A673 (cell line): ENCODE measurements around the gene SMKR1. TPM values are rescaled to one million over a fixed set of nuclear protein-coding genes. Genes with fewer than 3 reads are reported as not detected.

ENCODE experiments used
- BruUV-seq: library from RNA; stranded (reverse); fragments of 400-500 nt; replicated peaks from 2 replicates; lab custom pipeline; 2021; lab: Mats Ljungman, UMichigan
- CTCF ChIA-PET: fragments of 300-600 bp; sonication (Branson Sonifier 250); formaldehyde crosslinking; loops from one replicate; lab custom pipeline; 2022; ENCODE audit warnings: antibody characterized with exemption; lab: Charles Lee
- POLR2A ChIA-PET: fragments of 300-600 bp; sonication (Branson Sonifier 250); formaldehyde crosslinking; loops from one replicate; lab custom pipeline; 2022; ENCODE audit warnings: antibody characterized with exemption; ENCODE audit not compliant: low non-redundant PET; lab: Charles Lee
- DNase-seq: peaks from one replicate; pipeline ENCODE4 v3.0.0-alpha.2; 2015; ENCODE audit warnings: low spot score
- H3K27ac ChIP-seq: fragments of 200-600 bp; sonication (generic); 2 replicates; pipeline ENCODE4 v1.5.1; 2016; ENCODE audit warnings: mixed run types, low read depth, mild to moderate bottlenecking, mixed read lengths, antibody characterized with exemption, low read length; ENCODE audit not compliant: poor library complexity, severe bottlenecking
- H3K27me3 ChIP-seq: fragments of 200-600 bp; sonication (generic); replicated peaks from 2 replicates; pipeline ENCODE4 v1.6.1; 2017; ENCODE audit warnings: mixed run types, low read depth, mild to moderate bottlenecking, mixed read lengths, antibody characterized with exemption, low read length; ENCODE audit not compliant: insufficient read depth, poor library complexity
- H3K36me3 ChIP-seq: fragments of 200-600 bp; sonication (generic); 2 replicates; pipeline ENCODE4 v1.6.1; 2016; ENCODE audit warnings: mixed run types, mild to moderate bottlenecking, mixed read lengths, antibody characterized with exemption, low read length; ENCODE audit not compliant: insufficient read depth, poor library complexity, severe bottlenecking
- H3K4me1 ChIP-seq: fragments of 200-600 bp; sonication (generic); 2 replicates; pipeline ENCODE4 v1.6.1; 2017; ENCODE audit warnings: mixed run types, mild to moderate bottlenecking, mixed read lengths, antibody characterized with exemption, low read length; ENCODE audit not compliant: insufficient read depth, poor library complexity, severe bottlenecking
- H3K4me3 ChIP-seq: fragments of 200-600 bp; sonication (generic); 2 replicates; pipeline ENCODE4 v1.5.1; 2016; ENCODE audit warnings: low read depth, mixed run types, mild to moderate bottlenecking, mixed read lengths, low read length; ENCODE audit not compliant: poor library complexity, severe bottlenecking
- H3K9me3 ChIP-seq: fragments of 200-600 bp; sonication (generic); 2 replicates; pipeline ENCODE4 v1.6.1; 2016; ENCODE audit warnings: mixed run types, low read depth, mild to moderate bottlenecking, mixed read lengths, antibody characterized with exemption, low read length; ENCODE audit not compliant: poor library complexity, severe bottlenecking
- EZH2 ChIP-seq: fragments of 200-600 bp; sonication (generic); IDR thresholded peaks from 2 replicates; pipeline ENCODE4 v1.6.1; 2017; ENCODE audit warnings: borderline replicate concordance, low read depth, mild to moderate bottlenecking, mixed read lengths, antibody characterized with exemption, low read length; ENCODE audit not compliant: poor library complexity, severe bottlenecking
- intact Hi-C: fragments of 100-400 bp; cut with micrococcal nuclease; formaldehyde crosslinking; loops from one replicate; pipeline ENCODE4 v1.10.0; 2022; ENCODE audit not compliant: unreplicated experiment
- total RNA-seq: library from RNA; stranded (reverse); gene quantifications from 2 replicates; pipeline ENCODE4 v1.2.3, GENCODE V29; 2021
- TF ChIP-seq, protein P1 (sequence below): fragments of 300-800, 200-600 bp; sonication (generic); conservative IDR thresholded peaks from 2 replicates; pipeline ENCODE4 v1.5.1; 2017; ENCODE audit warnings: low read depth, mild to moderate bottlenecking, antibody characterized with exemption, low read length, moderate library complexity, mixed read lengths

Gene SMKR1
- total RNA-seq, 1 experiment from 2014 or later: 1.5 TPM

DNA sequence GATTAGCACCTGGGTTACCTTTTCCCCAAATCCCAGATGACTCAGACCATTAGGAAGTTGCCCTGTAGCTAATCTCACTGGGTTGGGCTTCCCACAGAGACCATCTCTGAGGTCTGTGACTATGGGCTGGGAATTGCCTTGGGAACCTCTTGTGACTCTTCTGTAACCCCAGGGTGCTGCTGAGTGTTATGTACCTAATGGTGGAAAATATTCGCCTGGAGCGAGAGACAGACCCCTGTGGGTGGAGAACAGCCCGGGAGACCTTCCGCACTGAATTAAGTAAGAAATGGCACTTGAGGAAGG is 48.1 kb upstream of the SMKR1 start:
- no TSS peak for BruUV-seq
- intact Hi-C loops: no loop called here
- ChIA-PET POLR2A (no interaction called here), CTCF (no interaction called here)
- H3K4me3 ChIP-seq: no peak overlapping the region
- no peak for DNase-seq
- no peaks in the 10 kb centered on the region for H3K4me1 ChIP-seq
- H3K9me3 ChIP-seq: no peaks in the 10 kb centered on the region
- no peak overlapping the region for H3K27ac ChIP-seq
- H3K27me3 ChIP-seq: no peaks in the 10 kb centered on the region
- TF ChIP-seq, protein P1, sequence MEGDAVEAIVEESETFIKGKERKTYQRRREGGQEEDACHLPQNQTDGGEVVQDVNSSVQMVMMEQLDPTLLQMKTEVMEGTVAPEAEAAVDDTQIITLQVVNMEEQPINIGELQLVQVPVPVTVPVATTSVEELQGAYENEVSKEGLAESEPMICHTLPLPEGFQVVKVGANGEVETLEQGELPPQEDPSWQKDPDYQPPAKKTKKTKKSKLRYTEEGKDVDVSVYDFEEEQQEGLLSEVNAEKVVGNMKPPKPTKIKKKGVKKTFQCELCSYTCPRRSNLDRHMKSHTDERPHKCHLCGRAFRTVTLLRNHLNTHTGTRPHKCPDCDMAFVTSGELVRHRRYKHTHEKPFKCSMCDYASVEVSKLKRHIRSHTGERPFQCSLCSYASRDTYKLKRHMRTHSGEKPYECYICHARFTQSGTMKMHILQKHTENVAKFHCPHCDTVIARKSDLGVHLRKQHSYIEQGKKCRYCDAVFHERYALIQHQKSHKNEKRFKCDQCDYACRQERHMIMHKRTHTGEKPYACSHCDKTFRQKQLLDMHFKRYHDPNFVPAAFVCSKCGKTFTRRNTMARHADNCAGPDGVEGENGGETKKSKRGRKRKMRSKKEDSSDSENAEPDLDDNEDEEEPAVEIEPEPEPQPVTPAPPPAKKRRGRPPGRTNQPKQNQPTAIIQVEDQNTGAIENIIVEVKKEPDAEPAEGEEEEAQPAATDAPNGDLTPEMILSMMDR: no peak
- no peak for TF ChIP-seq EZH2
- H3K36me3 ChIP-seq: peaks cover 5% of the 10 kb centered on the region

GRCh38 chr7:129456421-129456820 is 45.9 kb upstream of the SMKR1 start:
- H3K36me3 ChIP-seq: peaks cover 10% of the 10 kb centered on the region
- no TSS peak for BruUV-seq
- DNase-seq: no peak
- H3K4me1 ChIP-seq: no peaks in the 10 kb centered on the region
- intact Hi-C loops: no loop called here
- no peaks in the 10 kb centered on the region for H3K9me3 ChIP-seq
- POLR2A ChIA-PET: no interaction called here
- no peak overlapping the region for H3K4me3 ChIP-seq
- no peaks in the 10 kb centered on the region for H3K27me3 ChIP-seq
- no peak overlapping the region for H3K27ac ChIP-seq
- CTCF ChIA-PET: no interaction called here
- TF ChIP-seq, protein P1: no peak
- TF ChIP-seq EZH2: no peak

DNA sequence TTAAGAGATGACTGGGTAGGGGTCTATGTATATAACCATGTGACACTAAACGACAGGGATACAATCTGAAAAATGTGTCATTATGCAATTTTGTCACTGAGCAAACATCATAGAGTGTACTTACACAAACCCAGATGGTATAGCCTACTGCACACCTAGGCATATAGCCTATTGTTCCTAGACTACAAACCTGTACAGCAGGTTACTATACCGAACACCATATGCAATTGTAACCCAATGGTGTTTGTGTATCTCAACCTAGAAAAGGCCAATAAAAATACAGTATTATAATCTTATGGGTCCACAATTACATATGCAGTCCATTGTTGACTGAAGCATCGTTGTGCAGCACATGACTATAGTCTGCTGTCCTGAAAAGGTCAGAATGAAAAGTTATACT is 45.2 kb upstream of the SMKR1 start:
- intact Hi-C loops: no loop called here
- POLR2A ChIA-PET: no interaction called here
- no peaks in the 10 kb centered on the region for H3K4me1 ChIP-seq
- H3K27me3 ChIP-seq: no peaks in the 10 kb centered on the region
- BruUV-seq: no TSS peak
- CTCF ChIA-PET: interaction anchor here (0.6 kb wide), 1 partner anchor 300 kb away, joined by 3 read pairs; no protein-coding TSS in a partner anchor
- TF ChIP-seq, protein P1: no peak
- peaks cover 10% of the 10 kb centered on the region for H3K36me3 ChIP-seq
- no peak overlapping the region for H3K27ac ChIP-seq
- H3K9me3 ChIP-seq: no peaks in the 10 kb centered on the region
- H3K4me3 ChIP-seq: no peak overlapping the region
- no peak for DNase-seq
